GM21423 (cell line): Measurements from ENCODE around the gene ONECUT1.

ENCODE experiments used
- ATAC-seq: cut with Tn5 transposase; IDR thresholded peaks from one replicate; pipeline ENCODE4 v1.9.1; 2021; ENCODE audit warnings: mild to moderate bottlenecking, moderate library complexity; ENCODE audit not compliant: unreplicated experiment

ONECUT1 gene

GRCh38 chr15:52797625-52798501 lies 7.7 kb upstream of the ONECUT1 start:
- ATAC-seq = no peak

GRCh38 chr15:52796753-52797520 lies 6.8 kb upstream of the ONECUT1 start:
- ATAC-seq = no peak

- ATAC-seq = no peak
These were observed 6.0 kb upstream of the ONECUT1 start for GRCh38 chr15:52796228-52796521.

- no peak for ATAC-seq
These were observed 5.5 kb upstream of the ONECUT1 start for GRCh38 chr15:52795464-52796227.

GRCh38 chr15:52794665-52795463 lies 4.7 kb upstream of the ONECUT1 start:
- ATAC-seq = no peak

GRCh38 chr15:52791776-52792175 lies 1.6 kb upstream of the ONECUT1 start:
- ATAC-seq = no peak

GRCh38 chr15:52790941-52791751 lies 1.0 kb upstream of the ONECUT1 start:
- no peak for ATAC-seq

- no peak for ATAC-seq
These were observed 451 bp downstream of the ONECUT1 start for GRCh38 chr15:52789601-52790168.

GRCh38 chr15:52789008-52789600 lies 1.0 kb downstream of the ONECUT1 start:
- ATAC-seq = no peak

- no peak for ATAC-seq
These were observed 1.8 kb downstream of the ONECUT1 start for GRCh38 chr15:52788099-52788986.

GRCh38 chr15:52787549-52788098 lies 2.5 kb downstream of the ONECUT1 start:
- ATAC-seq = no peak

GRCh38 chr15:52787123-52787503 lies 3.0 kb downstream of the ONECUT1 start:
- no peak for ATAC-seq

- no peak for ATAC-seq
These were observed 3.6 kb downstream of the ONECUT1 start for GRCh38 chr15:52786436-52787122.

GRCh38 chr15:52785672-52786406 lies 4.3 kb downstream of the ONECUT1 start:
- no peak for ATAC-seq

GRCh38 chr15:52784799-52785671 lies 5.1 kb downstream of the ONECUT1 start:
- ATAC-seq = no peak
